H1 (cell line): Measurements from ENCODE around the gene SMYD4. TPM values are rescaled to one million over a fixed set of nuclear protein-coding genes. Genes with fewer than 3 reads are reported as not detected.

Source experiments
- CTCF ChIA-PET: fragments of 300-600 bp; sonication (Branson Sonifier 250); formaldehyde crosslinking; loops from one replicate; lab custom pipeline; 2021; ENCODE audit not compliant: partially characterized antibody; lab: Charles Lee
- POLR2A ChIA-PET: fragments of 300-600 bp; sonication (Branson Sonifier 250); formaldehyde crosslinking; loops from one replicate; lab custom pipeline; 2021; ENCODE audit warnings: inconsistent platforms; ENCODE audit not compliant: partially characterized antibody; lab: Charles Lee
- DNase-seq, 2 experiments: peaks; one replicate each; pipeline versions ENCODE4 v3.0.0 to v3.0.0-alpha.2; 2010 to 2022; ENCODE audit warnings: low spot score in 2 of 2, low read depth in 1 of 2, mixed read lengths in 1 of 2
- FAIRE-seq: peaks from 2 replicates; lab custom pipeline; 2011; peaks lifted over from hg19 to GRCh38; lab: Jason Lieb, UNC
- H2AFZ ChIP-seq: 2 replicates; pipeline ENCODE4 v1.8.1; 2012; ENCODE audit warnings: low read length, inconsistent platforms
- H2AK5ac ChIP-seq: 2 replicates; pipeline ENCODE4 v1.6.1; 2013; ENCODE audit warnings: low read depth, low read length
- H2BK120ac ChIP-seq: replicated peaks from 2 replicates; pipeline ENCODE3; 2013; ENCODE audit warnings: low read depth, low read length, inconsistent platforms
- H2BK12ac ChIP-seq: 2 replicates; pipeline ENCODE4 v1.6.1; 2013; ENCODE audit warnings: low read depth, low read length
- H2BK15ac ChIP-seq: 2 replicates; pipeline ENCODE4 v1.6.1; 2013; ENCODE audit warnings: low read length
- H2BK20ac ChIP-seq: 2 replicates; pipeline ENCODE4 v1.6.1; 2013; ENCODE audit warnings: low read length
- H2BK5ac ChIP-seq: 2 replicates; pipeline ENCODE4 v1.6.1; 2013; ENCODE audit warnings: low read depth, low read length
- H3K14ac ChIP-seq: 2 replicates; pipeline ENCODE4 v1.6.1; 2013; ENCODE audit warnings: inconsistent platforms; ENCODE audit not compliant: insufficient read length
- H3K18ac ChIP-seq: 2 replicates; pipeline ENCODE4 v1.6.1; 2013; ENCODE audit warnings: low read length; ENCODE audit errors: extremely low read depth
- H3K23ac ChIP-seq: 2 replicates; pipeline ENCODE4 v1.6.1; 2013; ENCODE audit warnings: inconsistent platforms; ENCODE audit not compliant: insufficient read length
- H3K23me2 ChIP-seq: 2 replicates; pipeline ENCODE4 v1.6.1; 2013; ENCODE audit warnings: low read depth, low read length
- H3K27ac ChIP-seq: 2 replicates; pipeline ENCODE4 v1.6.1; 2011; ENCODE audit warnings: low read depth, low read length, inconsistent platforms
- H3K27me3 ChIP-seq, 4 experiments: replicated peaks in 1 of 4; 1 replicate in 1 of 4; 2 replicates in 3 of 4; pipeline versions ENCODE4 v1.6.1 to v1.8.1; 2011 to 2013; ENCODE audit warnings: low read length in 3 of 4, mild to moderate bottlenecking in 3 of 4, inconsistent platforms in 2 of 4, mixed read lengths in 2 of 4, moderate library complexity in 1 of 4; ENCODE audit not compliant: control insufficient read depth in 3 of 4, insufficient read depth in 3 of 4; ENCODE audit errors: extremely low read depth in 1 of 4
- H3K36me3 ChIP-seq, 4 experiments: 2 replicates each; pipeline versions ENCODE4 v1.6.1 to v1.8.1; 2011 to 2013; ENCODE audit warnings: mild to moderate bottlenecking in 4 of 4, low read length in 3 of 4, moderate library complexity in 2 of 4, control low read depth in 1 of 4, inconsistent platforms in 1 of 4; ENCODE audit not compliant: insufficient read depth in 4 of 4, control insufficient read depth in 2 of 4
- H3K4ac ChIP-seq: replicated peaks from 2 replicates; pipeline ENCODE3; 2013; ENCODE audit warnings: low read length, low read depth, mixed read lengths, inconsistent platforms; ENCODE audit not compliant: insufficient read length
- H3K4me1 ChIP-seq, 4 experiments: replicated peaks in 1 of 4; 1 replicate in 1 of 4; 2 replicates in 3 of 4; pipeline versions ENCODE4 v1.6.1 to v1.8.1; 2011 to 2013; ENCODE audit warnings: low read length in 3 of 4, inconsistent platforms in 2 of 4, mixed read lengths in 1 of 4; ENCODE audit not compliant: insufficient read depth in 4 of 4, control insufficient read depth in 3 of 4
- H3K4me2 ChIP-seq, 2 experiments: 2 replicates each; pipeline versions ENCODE4 v1.6.1 to v1.8.1; 2011 to 2013; ENCODE audit warnings: low read depth in 2 of 2, low read length in 2 of 2, control low read depth in 1 of 2, inconsistent platforms in 1 of 2, mild to moderate bottlenecking in 1 of 2; ENCODE audit not compliant: insufficient read depth in 1 of 2
- H3K4me3 ChIP-seq, 4 experiments: fragments of 200-600, 300-600 bp in 1 of 4; sonication (generic), shearing (Covaris generic), sonication (Bioruptor Twin) in 1 of 4; 2 replicates each; pipeline versions ENCODE4 v1.5.1 to v1.8.1; 2011 to 2016; ENCODE audit warnings: low read length in 4 of 4, low read depth in 3 of 4, control low read depth in 2 of 4, inconsistent platforms in 2 of 4, mild to moderate bottlenecking in 2 of 4, mixed read lengths in 1 of 4, moderate library complexity in 1 of 4; ENCODE audit not compliant: insufficient read depth in 2 of 4; ENCODE audit errors: extremely low read depth in 1 of 4
- H3K56ac ChIP-seq: replicated peaks from 2 replicates; pipeline ENCODE3; 2013; ENCODE audit warnings: low read depth, mild to moderate bottlenecking, mixed read lengths, low read length, inconsistent platforms; ENCODE audit not compliant: insufficient read length
- H3K79me1 ChIP-seq: 2 replicates; pipeline ENCODE4 v1.6.1; 2013; ENCODE audit warnings: low read depth, low read length, control low read depth
- H3K79me2 ChIP-seq, 2 experiments: 2 replicates each; pipeline versions ENCODE4 v1.6.1 to v1.8.1; 2012 to 2013; ENCODE audit warnings: low read length in 2 of 2, mild to moderate bottlenecking in 2 of 2, inconsistent platforms in 1 of 2; ENCODE audit not compliant: insufficient read depth in 2 of 2, control insufficient read depth in 1 of 2
- H3K9ac ChIP-seq, 4 experiments: replicated peaks in 1 of 4; 1 replicate in 1 of 4; 2 replicates in 3 of 4; pipeline versions ENCODE4 v1.6.1 to v1.8.1; 2011 to 2013; ENCODE audit warnings: low read depth in 3 of 4, low read length in 3 of 4, control low read depth in 2 of 4, mild to moderate bottlenecking in 2 of 4, moderate library complexity in 2 of 4, inconsistent platforms in 1 of 4; ENCODE audit errors: extremely low read depth in 1 of 4
- H3K9me3 ChIP-seq, 2 experiments: 2 replicates each; pipeline versions ENCODE4 v1.6.1 to v1.8.1; 2012 to 2013; ENCODE audit warnings: mild to moderate bottlenecking in 2 of 2, moderate library complexity in 2 of 2, control low read depth in 1 of 2, inconsistent platforms in 1 of 2, low read depth in 1 of 2, low read length in 1 of 2, mixed read lengths in 1 of 2; ENCODE audit not compliant: insufficient read depth in 2 of 2
- H4K20me1 ChIP-seq, 2 experiments: replicated peaks in 1 of 2; 2 replicates each; pipeline versions ENCODE3 to v1.8.1; 2011 to 2013; ENCODE audit warnings: inconsistent platforms in 2 of 2, low read length in 2 of 2, mild to moderate bottlenecking in 1 of 2; ENCODE audit not compliant: insufficient read depth in 2 of 2, control insufficient read depth in 1 of 2
- H4K5ac ChIP-seq: 2 replicates; pipeline ENCODE4 v1.6.1; 2013; ENCODE audit warnings: low read length, low read depth, mixed read lengths, inconsistent platforms; ENCODE audit not compliant: insufficient read length
- H4K8ac ChIP-seq: 2 replicates; pipeline ENCODE4 v1.8.0; 2013; ENCODE audit warnings: mild to moderate bottlenecking, moderate library complexity, low read length, inconsistent platforms; ENCODE audit not compliant: insufficient read depth; ENCODE audit errors: extremely low read depth
- H4K91ac ChIP-seq: replicated peaks from 2 replicates; pipeline ENCODE3; 2013; ENCODE audit warnings: low read length, mixed read lengths, inconsistent platforms; ENCODE audit not compliant: insufficient read length
- CBX5 ChIP-seq: fragments of 300-800, 300-1000 bp; sonication (generic); IDR thresholded peaks from 2 replicates; pipeline ENCODE4 v1.7.1; 2016; ENCODE audit warnings: antibody characterized with exemption, low read length, low read depth
- CTBP2 ChIP-seq: IDR thresholded peaks from 2 replicates; pipeline ENCODE4 v1.7.0; 2011; ENCODE audit warnings: borderline replicate concordance, mild to moderate bottlenecking, moderate library complexity, mixed read lengths, low read length; ENCODE audit not compliant: insufficient read depth, insufficient read length
- HDAC2 ChIP-seq, 2 experiments: fragments of 300-600 bp in 1 of 2; sonication (generic) in 1 of 2; IDR thresholded peaks; 2 replicates each; pipeline ENCODE4 v1.6.1; 2011 to 2012; ENCODE audit warnings: low read depth in 2 of 2, low read length in 2 of 2, mild to moderate bottlenecking in 2 of 2, moderate library complexity in 2 of 2, borderline replicate concordance in 1 of 2, inconsistent platforms in 1 of 2
- KDM5A ChIP-seq: fragments of 200-600 bp; IDR thresholded peaks from 2 replicates; pipeline ENCODE4 v1.7.1; 2012; ENCODE audit warnings: mild to moderate bottlenecking, low read length, inconsistent platforms, mixed read lengths
- PHF8 ChIP-seq: fragments of 200-600 bp; sonication (generic); conservative IDR thresholded peaks from 2 replicates; pipeline ENCODE4 v1.7.1; 2012; ENCODE audit warnings: low read depth, mild to moderate bottlenecking, inconsistent platforms, low read length, moderate library complexity
- SAP30 ChIP-seq: fragments of 300-600 bp; sonication (generic); IDR thresholded peaks from 2 replicates; pipeline ENCODE4 v1.7.1; 2012; ENCODE audit warnings: low read length, moderate library complexity, mild to moderate bottlenecking, inconsistent platforms; ENCODE audit not compliant: insufficient read depth, insufficient replicate concordance
- WGBS, 2 experiments: shearing (Covaris generic) in 1 of 2; methylation state at CpG; one replicate each; pipeline versions ENCODE4 v1.1.6 to v1.1.7; 2013 to 2015; ENCODE audit warnings: low lambda C conversion rate in 2 of 2, mixed read lengths in 2 of 2, inconsistent platforms in 1 of 2, low coverage in 1 of 2, missing lambda C conversion rate in 1 of 2; ENCODE audit not compliant: insufficient replicate concordance in 2 of 2, insufficient coverage in 1 of 2, insufficient read length in 1 of 2; ENCODE audit errors: extremely low coverage in 1 of 2, missing lambda C conversion rate in 1 of 2; 5-methylcytosine and 5-hydroxymethylcytosine counted together
- polyA plus RNA-seq, 7 experiments: library from polyadenylated mRNA; depleted of rRNA in 3 of 7; stranded (reverse) in 5 of 7; unstranded in 2 of 7; fragments of >200 nt in 5 of 7; fragments of 200-250 nt in 2 of 7; gene quantifications; 1 replicate in 5 of 7; 2 replicates in 1 of 7; 4 replicates in 1 of 7; pipeline versions ENCODE4 v1.2.1 to v1.2.3, GENCODE V29; 2011 to 2013; ENCODE audit warnings: missing spikeins in 2 of 7, mixed read lengths in 2 of 7
- total RNA-seq: library from RNA; stranded (reverse); fragmentation: NEBNext Ultra II Directional; extraction: Animal tissue kit (Norgen Biotek cat#: 25700); gene quantifications from 2 replicates; pipeline ENCODE4 v1.2.1, GENCODE V29; 2021

SMYD4 gene
- total and polyA plus RNA-seq, 2 of the 8 experiments (the other 6 are each of a cell fraction or from before 2014, with no cell fraction given), result 10.5 to 23.4 TPM

DNA sequence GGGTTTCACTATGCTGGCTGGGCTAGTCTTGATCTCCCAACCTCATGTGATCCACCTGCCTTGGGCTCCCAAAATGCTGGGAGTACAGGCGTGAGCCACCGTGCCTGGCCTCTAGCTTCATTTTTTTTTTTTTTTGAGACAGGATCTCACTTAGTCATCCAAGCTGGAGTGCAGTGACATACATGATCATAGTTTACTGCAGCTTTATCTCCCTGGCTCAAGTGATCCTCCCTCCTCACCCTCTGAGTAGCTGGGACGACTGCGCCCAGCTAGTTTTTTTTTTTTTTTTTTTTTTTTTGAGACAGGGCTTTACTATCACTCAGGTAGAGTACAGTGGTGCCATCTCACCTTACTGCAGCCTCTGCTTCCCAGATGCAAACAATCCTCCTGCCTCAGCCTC lies 9.8 kb upstream of the SMYD4 start:
- WGBS, 2 experiments, result 91% methylated on average over 3 of the region's 4 CpGs; no CpG with 5 or more reads in 1 of the 2 experiments
- Histone ChIP-seq H2BK12ac (no peak overlapping the region), H3K4ac (no peak overlapping the region), H2BK5ac (no peak overlapping the region), H2AFZ (no peak overlapping the region), H3K9ac (no peak overlapping the region), H3K36me3 (peaks cover 8 to 21% (median 17%) of the 10 kb centered on the region in 4 experiments; a peak in 7 of 8 replicates), H3K4me3 (no peak overlapping the region), H2BK120ac (no peak overlapping the region), H4K8ac (no peak overlapping the region), H3K23ac (no peak overlapping the region), H2AK5ac (no peak overlapping the region), H3K56ac (no peak overlapping the region), H4K5ac (no peak overlapping the region), H3K9me3 (no peaks in the 10 kb centered on the region), H4K20me1 (peaks cover 0 to 9% of the 10 kb centered on the region in 2 experiments), H4K91ac (no peak overlapping the region), H3K14ac (no peak overlapping the region), H3K4me1 (no peaks in the 10 kb centered on the region), H3K18ac (no peak overlapping the region), H3K23me2 (no peaks in the 10 kb centered on the region), H3K79me2 (peaks cover 0 to 65% of the 10 kb centered on the region in 2 experiments; a peak in 2 of 4 replicates), H3K27ac (no peak overlapping the region), H2BK15ac (no peak overlapping the region), H3K4me2 (no peak overlapping the region), H3K79me1 (no peaks in the 10 kb centered on the region; the same call in 1 of the 2 replicates), H2BK20ac (no peak overlapping the region), H3K27me3 (no peaks in the 10 kb centered on the region)
- POLR2A ChIA-PET, result interaction anchor here (0.6 to 1.0 kb wide), 3 partner anchors 11 to 177 kb away, joined by 3 to 4 read pairs (median 4); no protein-coding TSS in a partner anchor
- CTCF ChIA-PET, result interaction anchor here (0.6 to 1.8 kb wide), 5 partner anchors 26 to 513 kb away, joined by 3 to 6 read pairs (median 3); no protein-coding TSS in a partner anchor
- TF ChIP-seq CTBP2, result no peak
- TF ChIP-seq KDM5A, result no peak
- no peak for TF ChIP-seq PHF8
- no peak for TF ChIP-seq SAP30
- TF ChIP-seq CBX5, result no peak
- TF ChIP-seq HDAC2 (IDR thresholded peaks at IDR 0.05; ENCODE audit: borderline replicate concordance in 1 of 2, low read depth in 2 of 2, low read length in 2 of 2), result no peak
- no peak for DNase-seq
- FAIRE-seq, result no peak
